IMR-90 (cell line): ENCODE measurements around the gene ABCC3. TPM values are rescaled to one million over a fixed set of nuclear protein-coding genes. Genes with fewer than 3 reads are reported as not detected.
A peak's percentile ranks its signal among the peaks of the same experiment; 100 is the strongest.

Experiments
- ATAC-seq: fragments of 200-7000 bp; cut with Tn5 transposase; 2 replicates; pipeline ENCODE4 v1.9.1; 2020; ENCODE audit warnings: low read depth, mild to moderate bottlenecking, moderate library complexity
- BruUV-seq: library from RNA; stranded (reverse); fragments of 400-500 nt; replicated peaks from 2 replicates; lab custom pipeline; 2021; lab: Mats Ljungman, UMichigan
- CTCF ChIA-PET: fragments of 300-600 bp; formaldehyde crosslinking; extraction: SDS; loops from one replicate; lab custom pipeline; 2021; ENCODE audit warnings: antibody characterized with exemption; lab: Yijun Ruan, JAX
- POLR2A ChIA-PET: fragments of 300-600 bp; sonication (Branson Sonifier 250); formaldehyde crosslinking; loops from one replicate; lab custom pipeline; 2022; ENCODE audit warnings: antibody characterized with exemption; ENCODE audit not compliant: unreplicated experiment; lab: Charles Lee
- DNase-seq: peaks from one replicate; pipeline ENCODE4 v3.0.0; 2013
- H2AFZ ChIP-seq: replicated peaks from 2 replicates; pipeline ENCODE3; 2013; ENCODE audit warnings: low read length, mild to moderate bottlenecking; ENCODE audit not compliant: poor library complexity
- H2AK5ac ChIP-seq: 2 replicates; pipeline ENCODE4 v1.6.1; 2013; ENCODE audit warnings: low read depth, low read length, inconsistent platforms
- H2AK9ac ChIP-seq: replicated peaks from 2 replicates; pipeline ENCODE3; 2013; ENCODE audit warnings: mild to moderate bottlenecking, low read depth, low read length, moderate library complexity; ENCODE audit not compliant: poor library complexity
- H2BK120ac ChIP-seq: 2 replicates; pipeline ENCODE4 v1.6.1; 2013; ENCODE audit warnings: low read depth, low read length, inconsistent platforms
- H2BK15ac ChIP-seq: 3 replicates; pipeline ENCODE4 v1.6.1; 2013; ENCODE audit warnings: low read depth, low read length, inconsistent platforms
- H2BK20ac ChIP-seq: 2 replicates; pipeline ENCODE4 v1.6.1; 2013; ENCODE audit warnings: low read depth, mild to moderate bottlenecking, inconsistent platforms, low read length, moderate library complexity
- H2BK5ac ChIP-seq: 2 replicates; pipeline ENCODE4 v1.6.1; 2013; ENCODE audit warnings: mild to moderate bottlenecking, low read depth, low read length, inconsistent platforms; ENCODE audit not compliant: poor library complexity, severe bottlenecking
- H3K14ac ChIP-seq: replicated peaks from 2 replicates; pipeline ENCODE4 v1.6.1; 2013; ENCODE audit warnings: low read depth, low read length, inconsistent platforms
- H3K18ac ChIP-seq: 2 replicates; pipeline ENCODE4 v1.6.1; 2013; ENCODE audit warnings: low read depth, low read length, control low read depth
- H3K23ac ChIP-seq: 2 replicates; pipeline ENCODE4 v1.6.1; 2013; ENCODE audit warnings: low read depth, low read length, inconsistent platforms
- H3K27ac ChIP-seq: 2 replicates; pipeline ENCODE4 v1.5.1; 2013; ENCODE audit warnings: mild to moderate bottlenecking, control low read depth, low read length; ENCODE audit not compliant: insufficient read depth
- H3K27me3 ChIP-seq: 2 replicates; pipeline ENCODE4 v1.6.1; 2013; ENCODE audit warnings: low read length; ENCODE audit not compliant: control insufficient read depth, insufficient read depth
- H3K36me3 ChIP-seq: 2 replicates; pipeline ENCODE4 v1.6.1; 2013; ENCODE audit warnings: low read length, mixed read lengths; ENCODE audit not compliant: control insufficient read depth, insufficient read depth
- H3K4ac ChIP-seq: 2 replicates; pipeline ENCODE4 v1.6.1; 2013; ENCODE audit warnings: low read depth, low read length, inconsistent platforms
- H3K4me1 ChIP-seq: 2 replicates; pipeline ENCODE4 v1.6.1; 2013; ENCODE audit warnings: low read length, mixed read lengths; ENCODE audit not compliant: control insufficient read depth, insufficient read depth
- H3K4me2 ChIP-seq: 2 replicates; pipeline ENCODE4 v1.6.1; 2013; ENCODE audit warnings: low read depth, mild to moderate bottlenecking, control low read depth, low read length, moderate library complexity
- H3K4me3 ChIP-seq: 2 replicates; pipeline ENCODE4 v1.5.1; 2013; ENCODE audit warnings: low read depth, mild to moderate bottlenecking, control low read depth, low read length, moderate library complexity; ENCODE audit not compliant: insufficient read depth
- H3K56ac ChIP-seq: 2 replicates; pipeline ENCODE4 v1.6.1; 2013; ENCODE audit warnings: low read length, inconsistent platforms; ENCODE audit not compliant: insufficient read depth; ENCODE audit errors: extremely low read depth
- H3K79me1 ChIP-seq, 2 experiments: 2 replicates each; pipeline ENCODE4 v1.6.1; 2013; ENCODE audit warnings: low read length in 2 of 2, inconsistent platforms in 1 of 2, low read depth in 1 of 2
- H3K9ac ChIP-seq: 2 replicates; pipeline ENCODE4 v1.6.1; 2013; ENCODE audit warnings: low read depth, low read length, control low read depth
- H3K9me1 ChIP-seq: 2 replicates; pipeline ENCODE4 v1.6.1; 2013; ENCODE audit warnings: low read length, inconsistent platforms; ENCODE audit not compliant: insufficient read depth
- H3K9me3 ChIP-seq: 2 replicates; pipeline ENCODE4 v1.6.1; 2013; ENCODE audit warnings: low read length; ENCODE audit not compliant: control insufficient read depth, insufficient read depth
- H4K20me1 ChIP-seq: 2 replicates; pipeline ENCODE4 v1.6.1; 2013; ENCODE audit warnings: low read length, inconsistent platforms; ENCODE audit not compliant: insufficient read depth
- H4K5ac ChIP-seq: 2 replicates; pipeline ENCODE4 v1.6.1; 2013; ENCODE audit warnings: mild to moderate bottlenecking, low read depth, low read length, control low read depth
- H4K8ac ChIP-seq, 2 experiments: 2 replicates each; pipeline ENCODE4 v1.6.1; 2013; ENCODE audit warnings: low read depth in 2 of 2, low read length in 2 of 2, control low read depth in 1 of 2, inconsistent platforms in 1 of 2
- H4K91ac ChIP-seq: 2 replicates; pipeline ENCODE4 v1.6.1; 2013; ENCODE audit warnings: low read depth, low read length, inconsistent platforms; ENCODE audit not compliant: insufficient read depth
- CTCF ChIP-seq: conservative IDR thresholded peaks from 2 replicates; pipeline ENCODE4 v1.5.1; 2012; ENCODE audit warnings: mild to moderate bottlenecking, low read depth, low read length, improper control_type of control experiment
- FOS ChIP-seq: fragments of 150-350 bp; IDR thresholded peaks from 2 replicates; pipeline ENCODE4 v1.6.1; 2016; ENCODE audit warnings: low read depth, low read length
- MXI1 ChIP-seq: IDR thresholded peaks from 2 replicates; pipeline ENCODE4 v1.6.1; 2012; ENCODE audit warnings: low read depth, mild to moderate bottlenecking, low read length, moderate library complexity, borderline replicate concordance
- POLR2A ChIP-seq: IDR thresholded peaks from 2 replicates; pipeline ENCODE4 v1.6.1; 2012; ENCODE audit warnings: mild to moderate bottlenecking, low read depth, low read length
- RFX5 ChIP-seq: IDR thresholded peaks from 2 replicates; pipeline ENCODE4 v1.8.0; 2012; ENCODE audit warnings: low read depth, mild to moderate bottlenecking, low read length, moderate library complexity
- SMC3 ChIP-seq: fragments of 150-350 bp; IDR thresholded peaks from 2 replicates; pipeline ENCODE4 v1.6.1; 2016; ENCODE audit warnings: low read depth, mild to moderate bottlenecking, antibody characterized with exemption, low read length, moderate library complexity
- USF2 ChIP-seq: fragments of 150-350 bp; IDR thresholded peaks from 2 replicates; pipeline ENCODE4 v1.6.1; 2017; ENCODE audit warnings: mild to moderate bottlenecking, antibody characterized with exemption, low read length, low read depth
- WGBS, 2 experiments: methylation state at CpG; one replicate each; pipeline versions ENCODE4 v1.1.5 to v1.1.7; 2013; ENCODE audit warnings: missing lambda C conversion rate in 2 of 2; ENCODE audit not compliant: insufficient read length in 1 of 2; ENCODE audit errors: extremely low coverage in 2 of 2; 5-methylcytosine and 5-hydroxymethylcytosine counted together
- dilution Hi-C: fragments of 300-500 bp; cut with HindIII; formaldehyde crosslinking; loops from one replicate; pipeline ENCODE4 v1.14.3; 2018; ENCODE audit warnings: low sequenced_read_pairs; ENCODE audit not compliant: unreplicated experiment
- in situ Hi-C: fragments of 300-500 bp; cut with MboI; formaldehyde crosslinking; loops from 3 replicates; pipeline ENCODE4 v1.14.3; 2019; ENCODE audit warnings: low sequenced_read_pairs, inconsistent platforms, mixed read lengths
- intact Hi-C: fragments of 100-400 bp; cut with micrococcal nuclease; formaldehyde crosslinking; loops from 2 replicates; pipeline ENCODE4 v1.10.0; 2022
- polyA plus RNA-seq, 3 experiments: library from polyadenylated mRNA; depleted of rRNA; stranded (reverse); fragments of >200 nt; gene quantifications; 2 replicates each; pipeline ENCODE4 v1.2.3, GENCODE V29; 2012; ENCODE audit warnings: low replicate concordance in 1 of 3
- total RNA-seq: library from RNA; depleted of rRNA; stranded (reverse); fragments of >200 nt; gene quantifications from 2 replicates; pipeline ENCODE4 v1.2.3, GENCODE V29; 2012

ABCC3 gene
- total and polyA plus RNA-seq, 2 of the 4 experiments (the other 2 are of a cell fraction), result 3.2 to 6.6 TPM

GRCh38 chr17:50657627-50658026, 22.9 kb downstream of the ABCC3 start:
- no peaks in the 10 kb centered on the region for H3K27me3 ChIP-seq
- no TSS peak for BruUV-seq
- no peak overlapping the region for H3K9ac ChIP-seq
- H2BK5ac ChIP-seq, result no peak overlapping the region
- no peak overlapping the region for H4K8ac ChIP-seq
- DNase-seq (no peak), ATAC-seq (no peak)
- no peak overlapping the region for H2BK20ac ChIP-seq
- H3K4me2 ChIP-seq, result no peak overlapping the region
- H3K79me1 ChIP-seq, result peaks cover 0 to 18% of the 10 kb centered on the region in 2 experiments; a peak in 2 of 4 replicates
- peaks cover 32% of the 10 kb centered on the region for H3K4me1 ChIP-seq
- H2AK5ac ChIP-seq, result 0 out of 2 replicates have a peak overlapping the region, but pooled peaks have one; percentile 57
- TF ChIP-seq RFX5, result no peak
- TF ChIP-seq SMC3, result no peak
- no peak for TF ChIP-seq USF2
- no peak for TF ChIP-seq FOS
- no peak for TF ChIP-seq MXI1
- no peak for TF ChIP-seq POLR2A
- TF ChIP-seq CTCF, result no peak
- in situ Hi-C loops, result no loop called here
- H3K27ac ChIP-seq, result no peak overlapping the region
- no peak overlapping the region for H2BK15ac ChIP-seq
- H3K9me1 ChIP-seq, result peaks cover 34% of the 10 kb centered on the region
- H4K20me1 ChIP-seq, result no peaks in the 10 kb centered on the region
- H3K14ac ChIP-seq, result no peak overlapping the region
- H2AFZ ChIP-seq, result no peak overlapping the region
- no peak overlapping the region; the same call in 1 of the 2 replicates for H4K91ac ChIP-seq
- no peak overlapping the region for H3K4me3 ChIP-seq
- H3K23ac ChIP-seq, result no peak overlapping the region
- intact Hi-C loops, result no loop called here
- CTCF ChIA-PET, result no interaction called here
- no peak overlapping the region for H2BK120ac ChIP-seq
- dilution Hi-C loops, result no loop called here
- H4K5ac ChIP-seq, result no peak overlapping the region
- H2AK9ac ChIP-seq, result no peak overlapping the region
- H3K56ac ChIP-seq, result no peak overlapping the region
- no CpG with 5 or more reads among the region's 7 CpGs for WGBS, 2 experiments
- peaks cover 2% of the 10 kb centered on the region; the same call in 1 of the 2 replicates for H3K36me3 ChIP-seq
- H3K18ac ChIP-seq, result no peak overlapping the region
- H3K4ac ChIP-seq, result 0 out of 2 replicates have a peak overlapping the region, but pooled peaks have one; percentile 19
- peaks cover 2% of the 10 kb centered on the region; the same call in 1 of the 2 replicates for H3K9me3 ChIP-seq
- POLR2A ChIA-PET, result no interaction called here
